Loucy (cell line): ENCODE results near the gene TIMM23.
A peak's percentile ranks its signal among the peaks of the same experiment; 100 is the strongest.

Experiments
- H2AFZ ChIP-seq: fragments of 200-600 bp; sonication (generic); 2 replicates; pipeline ENCODE4 v1.6.0; 2016; ENCODE audit warnings: antibody characterized with exemption, mild to moderate bottlenecking, low read length, moderate library complexity
- H3F3A ChIP-seq: fragments of 200-600 bp; 2 replicates; pipeline ENCODE4 v1.6.0; 2016; ENCODE audit warnings: antibody characterized with exemption, low read depth, mild to moderate bottlenecking
- H3K27me3 ChIP-seq: fragments of 200-600 bp; sonication (generic); 2 replicates; pipeline ENCODE4 v1.6.1; 2014; ENCODE audit warnings: low read length, mild to moderate bottlenecking; ENCODE audit not compliant: insufficient read depth, poor library complexity, severe bottlenecking
- H3K36me3 ChIP-seq: fragments of 200-600 bp; sonication (generic); 2 replicates; pipeline ENCODE4 v1.6.1; 2016; ENCODE audit warnings: low read length; ENCODE audit not compliant: insufficient read depth
- H3K4me1 ChIP-seq: fragments of 200-600 bp; sonication (generic); 2 replicates; pipeline ENCODE4 v1.5.1; 2014; ENCODE audit warnings: low read length, mild to moderate bottlenecking; ENCODE audit not compliant: insufficient read depth, poor library complexity, severe bottlenecking
- H3K4me2 ChIP-seq: fragments of 200-600 bp; sonication (generic); 2 replicates; pipeline ENCODE4 v1.6.0; 2014; ENCODE audit warnings: antibody characterized with exemption, low read length, low read depth, mild to moderate bottlenecking; ENCODE audit not compliant: poor library complexity, severe bottlenecking
- H3K4me3 ChIP-seq: fragments of 200-600 bp; sonication (generic); 2 replicates; pipeline ENCODE4 v1.5.1; 2014; ENCODE audit warnings: low read length, mild to moderate bottlenecking, mixed read lengths; ENCODE audit not compliant: poor library complexity, severe bottlenecking
- H3K79me2 ChIP-seq: fragments of 200-600 bp; sonication (generic); 2 replicates; pipeline ENCODE4 v1.6.1; 2014; ENCODE audit warnings: low read length; ENCODE audit not compliant: insufficient read depth
- H3K9ac ChIP-seq: fragments of 200-600 bp; sonication (generic); 2 replicates; pipeline ENCODE4 v1.6.0; 2014; ENCODE audit warnings: mild to moderate bottlenecking, low read depth, low read length, moderate library complexity; ENCODE audit not compliant: poor library complexity, severe bottlenecking
- H3K9me2 ChIP-seq: fragments of 200-600 bp; sonication (generic); replicated peaks from 2 replicates; pipeline ENCODE4 v1.6.1; 2016; ENCODE audit warnings: low read depth, low read length, mixed read lengths
- H3K9me3 ChIP-seq: fragments of 200-600 bp; sonication (generic); 2 replicates; pipeline ENCODE4 v1.6.1; 2014; ENCODE audit warnings: mild to moderate bottlenecking, antibody characterized with exemption, low read length, low read depth; ENCODE audit not compliant: insufficient read depth
- H4K20me1 ChIP-seq: fragments of 200-600 bp; sonication (generic); 2 replicates; pipeline ENCODE4 v1.6.0; 2014; ENCODE audit warnings: antibody characterized with exemption, low read length, mild to moderate bottlenecking; ENCODE audit not compliant: insufficient read depth, poor library complexity, severe bottlenecking
- CTCF ChIP-seq: fragments of 200-600 bp; sonication (generic); conservative IDR thresholded peaks from 2 replicates; pipeline ENCODE4 v1.5.1; 2014; ENCODE audit warnings: mild to moderate bottlenecking, antibody characterized with exemption, low read length
- EZH2phosphoT487 ChIP-seq: fragments of 200-600 bp; IDR thresholded peaks from 2 replicates; pipeline ENCODE4 v1.6.1; 2018; ENCODE audit warnings: antibody characterized with exemption, mild to moderate bottlenecking, moderate library complexity, borderline replicate concordance

The TIMM23 gene

DNA sequence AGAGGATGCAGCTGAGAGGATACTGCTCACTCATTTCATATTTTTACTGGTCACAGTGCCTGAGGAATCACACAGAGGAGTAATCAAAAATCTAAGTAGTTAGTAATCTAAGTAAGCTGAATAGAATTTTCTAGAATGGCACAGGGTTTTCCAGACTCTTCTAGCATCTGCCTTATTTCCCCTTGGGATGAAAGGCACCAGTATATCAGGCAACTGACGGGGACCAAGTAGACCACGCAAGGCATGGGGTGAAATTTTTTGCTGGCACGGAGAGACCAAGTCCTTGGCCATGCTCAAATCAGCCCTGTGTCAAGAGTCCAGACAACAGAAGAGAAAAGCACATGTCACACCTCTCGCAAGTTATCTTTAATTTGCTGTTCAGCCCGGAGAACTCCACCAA is 43.9 kb downstream of the TIMM23 start:
- H3K9me3 ChIP-seq, result no peaks in the 10 kb centered on the region
- H4K20me1 ChIP-seq, result peaks cover 61% of the 10 kb centered on the region
- H2AFZ ChIP-seq, result no peak overlapping the region
- no peak overlapping the region for H3K4me3 ChIP-seq
- no peak overlapping the region for H3K4me2 ChIP-seq
- H3K4me1 ChIP-seq, result peaks cover 32% of the 10 kb centered on the region
- TF ChIP-seq EZH2phosphoT487, result no peak
- TF ChIP-seq CTCF, result no peak
- H3K36me3 ChIP-seq, result peaks cover 58% of the 10 kb centered on the region
- no peaks in the 10 kb centered on the region for H3K27me3 ChIP-seq
- no peaks in the 10 kb centered on the region for H3K9me2 ChIP-seq
- 0 out of 2 replicates have a peak, but pooled peaks cover 4% of the 10 kb centered on the region for H3F3A ChIP-seq
- H3K79me2 ChIP-seq, result peaks cover 70% of the 10 kb centered on the region
- H3K9ac ChIP-seq, result no peak overlapping the region

DNA sequence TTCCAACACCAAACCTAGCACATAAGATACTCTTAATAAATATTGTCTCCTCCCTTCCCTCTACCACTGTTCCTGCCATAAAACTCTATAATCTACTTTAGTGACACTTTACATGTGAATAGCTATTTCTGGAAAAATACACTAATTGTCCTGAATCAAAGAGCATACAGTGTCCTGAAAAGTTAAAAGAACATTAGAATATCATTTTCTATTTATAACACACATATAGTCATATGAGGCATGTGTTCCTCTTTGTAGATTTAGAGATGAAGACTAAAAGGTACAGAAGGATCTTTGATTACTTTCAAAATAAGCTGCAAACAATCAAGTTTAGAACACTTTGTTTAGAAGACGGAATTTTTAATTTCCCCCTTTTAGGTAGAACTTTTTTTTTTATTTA is 44.5 kb downstream of the TIMM23 start:
- Histone ChIP-seq H3K4me1 (peaks cover 34% of the 10 kb centered on the region), H3F3A (0 out of 2 replicates have a peak, but pooled peaks cover 4% of the 10 kb centered on the region), H3K4me3 (no peak overlapping the region), H3K79me2 (peaks cover 77% of the 10 kb centered on the region), H3K27me3 (no peaks in the 10 kb centered on the region), H3K9ac (no peak overlapping the region), H3K9me2 (no peaks in the 10 kb centered on the region), H2AFZ (no peak overlapping the region), H4K20me1 (peaks cover 67% of the 10 kb centered on the region), H3K4me2 (no peak overlapping the region), H3K36me3 (peaks cover 52% of the 10 kb centered on the region), H3K9me3 (no peaks in the 10 kb centered on the region)
- TF ChIP-seq EZH2phosphoT487 (no peak), CTCF (no peak)

- H3K36me3 ChIP-seq, result peaks cover 44% of the 10 kb centered on the region
- peak overlapping the region; percentile 50 for H3K4me2 ChIP-seq
- H2AFZ ChIP-seq, result no peak overlapping the region
- H3F3A ChIP-seq, result 0 out of 2 replicates have a peak, but pooled peaks cover 3% of the 10 kb centered on the region
- H3K9me2 ChIP-seq, result no peaks in the 10 kb centered on the region
- H4K20me1 ChIP-seq, result peaks cover 76% of the 10 kb centered on the region
- peaks cover 34% of the 10 kb centered on the region for H3K4me1 ChIP-seq
- peaks cover 86% of the 10 kb centered on the region for H3K79me2 ChIP-seq
- H3K9me3 ChIP-seq, result no peaks in the 10 kb centered on the region
- H3K9ac ChIP-seq, result no peak overlapping the region
- TF ChIP-seq CTCF (no peak), EZH2phosphoT487 (no peak)
- H3K4me3 ChIP-seq, result no peak overlapping the region
- no peaks in the 10 kb centered on the region for H3K27me3 ChIP-seq
Measured at GRCh38 chr10:46017733-46018132, 45.4 kb downstream of the TIMM23 start.
